ENCODE measurements around the gene NOP53. TPM values are rescaled to one million over a fixed set of nuclear protein-coding genes. Genes with fewer than 3 reads are reported as not detected.
A peak's percentile ranks its signal among the peaks of the same experiment; 100 is the strongest.

Gene NOP53
- total and polyA plus RNA-seq, 9 of the 15 experiments (the other 6 are each of a cell fraction or from before 2014, with no cell fraction given) = 6.5 to 274 (median 145) TPM

- intact Hi-C loops (cut with micrococcal nuclease) (no loop called here), in situ Hi-C loops (cut with MboI) (no loop called here)
- H3K4me1 ChIP-seq (replicated peaks in 1 of 2; ENCODE audit: control insufficient read depth in 2 of 2, insufficient read depth in 2 of 2, low read length in 2 of 2) = peaks cover 11 to 29% of the 10 kb centered on the region in 2 experiments; a peak in 3 of 5 replicates
- WGBS (ENCODE audit: insufficient coverage, low coverage, missing lambda C conversion rate) = 1% methylated on average over 42 of the region's 65 CpGs
- H3K4me3 ChIP-seq = peak within 1 kb of the TSS; percentile 95
- peak; percentile 88 to 94 (median 92) for DNase-seq (ENCODE audit: extremely low read depth in 1 of 4, low spot score in 3 of 4)
- H3K9me1 ChIP-seq (ENCODE audit: control insufficient read depth, insufficient read depth, low read length) = peaks cover 3% of the 10 kb centered on the region
- ChIA-PET POLR2A (interaction anchor here (0.6 to 1.4 kb wide), 3 partner anchors 9 to 59 kb away, joined by 3 to 6 read pairs (median 5); no protein-coding TSS in a partner anchor), CTCF (ENCODE audit: low intra/inter-chr PET ratio) (interaction anchor here (1.5 kb wide), 1 partner anchor 11 kb away, joined by 7 read pairs; no protein-coding TSS in a partner anchor)
- H3K9ac ChIP-seq (ENCODE audit: insufficient read depth in 1 of 2, low read depth in 2 of 2, low read length in 2 of 2) = peak within 1 kb of the TSS; percentile 94 to 100
- ATAC-seq = peak; percentile 94
- peak; percentile 75 for FAIRE-seq
- peak within 1 kb of the TSS; percentile 96 for H3K27ac ChIP-seq (ENCODE audit: extremely low read depth, low read depth, low read length)
- peaks cover 27% of the 10 kb centered on the region; the same call in 2 of the 3 replicates for H3K36me3 ChIP-seq (ENCODE audit: control insufficient read depth, insufficient read depth, low read length)
- H3K4me2 ChIP-seq (ENCODE audit: insufficient read depth, low read length) = peak within 1 kb of the TSS; percentile 84
- peak within 1 kb of the TSS; percentile 96 for H2AFZ ChIP-seq (ENCODE audit: low read depth, low read length)
- H3K9me3 ChIP-seq (replicated peaks; ENCODE audit: control insufficient read depth, insufficient read depth, low read depth, low read length) = no peaks in the 10 kb centered on the region
- H3K27me3 ChIP-seq (ENCODE audit: control insufficient read depth in 2 of 2, insufficient read depth in 2 of 2, low read length in 2 of 2) = no peaks in the 10 kb centered on the region
- H3K79me2 ChIP-seq (ENCODE audit: control insufficient read depth, insufficient read depth, low read length) = peaks cover 25% of the 10 kb centered on the region
- H4K20me1 ChIP-seq (replicated peaks; ENCODE audit: control insufficient read depth, insufficient read depth, low read length) = no peaks in the 10 kb centered on the region
- BruUV-seq (replicated peaks) = no TSS peak
- TF ChIP-seq TAF1 (IDR thresholded peaks at IDR 0.05; ENCODE audit: control insufficient read depth, extremely low read depth, insufficient read depth, low read length, severe bottlenecking) (peak; percentile 87), ZSCAN29 (IDR thresholded peaks at IDR 0.05) (no peak), ELF1 (tag; IDR thresholded peaks at IDR 0.05) (peak; percentile 73), BRD9 (IDR thresholded peaks at IDR 0.05; ENCODE audit: low read depth, partially characterized antibody) (peak; percentile 70), DPF2 (IDR thresholded peaks at IDR 0.05) (peak; percentile 77; the same call in 1 of the 2 replicates), U2AF1 (optimal IDR thresholded peaks at IDR 0.05; ENCODE audit: low read depth, low read length) (no peak), SRSF7 (optimal IDR thresholded peaks at IDR 0.05; ENCODE audit: low read depth, low read length) (no peak), BACH1 (tag; IDR thresholded peaks at IDR 0.05) (no peak), NRF1 (conservative IDR thresholded peaks at IDR 0.05 in 1 of 2, IDR thresholded peaks at IDR 0.05 in 1 of 2) (peak; percentile 90 to 92), SP1 (CRISPR knock-in tag; IDR thresholded peaks at IDR 0.05) (peak; percentile 100), ETS1 (conservative IDR thresholded peaks at IDR 0.05; ENCODE audit: control insufficient read depth, low read depth, low read length) (0 out of 2 replicates have a peak, but pooled peaks have one; percentile 33), KLF1 (tag; IDR thresholded peaks at IDR 0.05) (peak; percentile 96), BRCA1 (IDR thresholded peaks at IDR 0.05) (no peak), BRCA1 (CRISPR knock-in tag; IDR thresholded peaks at IDR 0.05) (no peak), TFAP4 (CRISPR knock-in tag; IDR thresholded peaks at IDR 0.05; ENCODE audit: borderline replicate concordance) (peak; percentile 99), PTBP1 (IDR thresholded peaks at IDR 0.05; ENCODE audit: low read depth, low read length) (no peak), NCOA1 (IDR thresholded peaks at IDR 0.05; ENCODE audit: low read depth) (peak; percentile 48; the same call in 1 of the 2 replicates), HDAC2 (IDR thresholded peaks at IDR 0.05) (peak; percentile 83), E2F6 (IDR thresholded peaks at IDR 0.05; ENCODE audit: borderline replicate concordance in 1 of 2, extremely low read depth in 1 of 2, insufficient read depth in 1 of 2, insufficient read length in 1 of 2, low read depth in 1 of 2, low read length in 1 of 2, poor library complexity in 1 of 2, severe bottlenecking in 1 of 2) (peak; percentile 20 to 51)
Measured at GRCh38 chr19:47778049-47778953, 33.0 kb downstream of the NOP53 start, which contains the start of gene SELENOW. SELENOW (plus strand) TSS chr19:47778703; CDS start chr19:47778786, 83 bp downstream.
